CD4-positive, alpha-beta T cell (primary cell): ENCODE data around the gene TLL1. TPM values are rescaled to one million over a fixed set of nuclear protein-coding genes. Genes with fewer than 3 reads are reported as not detected.

Experiments
- ATAC-seq: fragments of 200-7000 bp; cut with Tn5 transposase; one replicate; pipeline ENCODE4 v1.10.0; 2022; ENCODE audit warnings: mild to moderate bottlenecking; ENCODE audit not compliant: poor library complexity
- CTCF ChIA-PET: fragments of 350-600 bp; sonication (Branson Sonifier 250); formaldehyde crosslinking; loops from one replicate; lab custom pipeline; 2021; ENCODE audit warnings: antibody characterized with exemption, inconsistent platforms; lab: Charles Lee
- POLR2A ChIA-PET: fragments of 350-600 bp; sonication (Branson Sonifier 250); formaldehyde crosslinking; loops from one replicate; lab custom pipeline; 2021; ENCODE audit warnings: antibody characterized with exemption, inconsistent platforms; lab: Charles Lee
- DNase-seq, 14 experiments: peaks; one replicate each; pipeline ENCODE4 v3.0.0-alpha.2; 2013 to 2020; ENCODE audit warnings: mixed read lengths in 2 of 14
- H3K27ac ChIP-seq, 2 donors: one replicate each; pipeline versions ENCODE4 v1.5.1 to v1.7.0; 2013; ENCODE audit warnings: low read length in 2 of 2, low read depth in 1 of 2, mild to moderate bottlenecking in 1 of 2
- H3K27me3 ChIP-seq, 2 experiments: 1 replicate in 1 of 2; 2 replicates in 1 of 2; pipeline versions ENCODE4 v1.6.1 to v1.7.0; 2013; ENCODE audit warnings: low read length in 2 of 2, control low read depth in 1 of 2, mild to moderate bottlenecking in 1 of 2, moderate library complexity in 1 of 2; ENCODE audit not compliant: insufficient read depth in 2 of 2, control insufficient read depth in 1 of 2
- H3K36me3 ChIP-seq: one replicate; pipeline ENCODE4 v1.6.1; 2013; ENCODE audit warnings: low read length, control low read depth; ENCODE audit not compliant: insufficient read depth
- H3K4me1 ChIP-seq: one replicate; pipeline ENCODE4 v1.6.1; 2013; ENCODE audit warnings: low read length, control low read depth; ENCODE audit not compliant: insufficient read depth
- H3K4me3 ChIP-seq: one replicate; pipeline ENCODE4 v1.5.1; 2013; ENCODE audit warnings: mild to moderate bottlenecking, low read length, moderate library complexity
- H3K9me3 ChIP-seq, 2 experiments: 1 replicate in 1 of 2; 2 replicates in 1 of 2; pipeline versions ENCODE4 v1.6.1 to v1.7.0; 2013; ENCODE audit warnings: low read length in 2 of 2, mild to moderate bottlenecking in 2 of 2, control low read depth in 1 of 2, moderate library complexity in 1 of 2; ENCODE audit not compliant: control insufficient read depth in 1 of 2, insufficient read depth in 1 of 2
- H3K27ac Mint-ChIP-seq: one replicate; pipeline ENCODE4 v1.8.0; 2020; ENCODE audit warnings: mixed read lengths
- H3K27me3 Mint-ChIP-seq: one replicate; pipeline ENCODE4 v1.8.0; 2021; ENCODE audit warnings: mixed read lengths
- H3K36me3 Mint-ChIP-seq: one replicate; pipeline ENCODE4 v1.8.0; 2021; ENCODE audit warnings: low read depth, mixed read lengths
- H3K4me1 Mint-ChIP-seq: one replicate; pipeline ENCODE4 v1.8.0; 2021; ENCODE audit warnings: low read depth, mixed read lengths
- H3K4me3 Mint-ChIP-seq: one replicate; pipeline ENCODE4 v1.8.0; 2020; ENCODE audit warnings: mild to moderate bottlenecking, mixed read lengths
- H3K9me3 Mint-ChIP-seq: one replicate; pipeline ENCODE4 v1.8.0; 2020; ENCODE audit warnings: mixed read lengths
- intact Hi-C, 2 experiments: fragments of 100-400 bp; cut with DNase I in 1 of 2; cut with micrococcal nuclease in 1 of 2; formaldehyde crosslinking; loops; one replicate each; pipeline versions ENCODE4 v1.15.1 to v1.9.0; 2023 to 2025; cut with DNase I, micrococcal nuclease
- polyA plus RNA-seq, 2 donors: library from polyadenylated mRNA; unstranded; fragments of 120-200 nt; gene quantifications; one replicate each; pipeline ENCODE4 v1.2.1, GENCODE V29; 2013
- total RNA-seq, 174 experiments: library from RNA in 2 of 174; stranded (reverse) in 2 of 174; gene quantifications; one replicate each; pipeline ENCODE4 v1.2.3 and lab custom pipeline; 2021 to 2026
- TF ChIP-seq, protein P1 (sequence below): fragments of 200-600 bp; IDR thresholded peaks from one replicate; pipeline ENCODE4 v1.8.0; 2022; ENCODE audit warnings: antibody characterized with exemption, mild to moderate bottlenecking

Gene TLL1
- not detected for total RNA-seq
- not detected for polyA plus RNA-seq (2013, experiment 1 of 2)
- polyA plus RNA-seq (2013, experiment 2 of 2): 0.07 TPM
- total RNA-seq (lab: John Stamatoyannopoulos, UW): 0 to 0.24 (median 0) reads per million in 172 experiments

- Mint-ChIP-seq H3K4me1 (peaks cover 10% of the 10 kb centered on the region), H3K4me3 (no peak within 1 kb of the TSS), H3K27me3 (peaks cover 68% of the 10 kb centered on the region), H3K9me3 (no peaks in the 10 kb centered on the region), H3K36me3 (no peaks in the 10 kb centered on the region), H3K27ac (no peak within 1 kb of the TSS)
- peaks cover 32 to 50% of the 10 kb centered on the region in 2 experiments for H3K27me3 ChIP-seq
- peaks cover 0 to 15% of the 10 kb centered on the region in 2 experiments for H3K9me3 ChIP-seq
- TF ChIP-seq, protein P1, sequence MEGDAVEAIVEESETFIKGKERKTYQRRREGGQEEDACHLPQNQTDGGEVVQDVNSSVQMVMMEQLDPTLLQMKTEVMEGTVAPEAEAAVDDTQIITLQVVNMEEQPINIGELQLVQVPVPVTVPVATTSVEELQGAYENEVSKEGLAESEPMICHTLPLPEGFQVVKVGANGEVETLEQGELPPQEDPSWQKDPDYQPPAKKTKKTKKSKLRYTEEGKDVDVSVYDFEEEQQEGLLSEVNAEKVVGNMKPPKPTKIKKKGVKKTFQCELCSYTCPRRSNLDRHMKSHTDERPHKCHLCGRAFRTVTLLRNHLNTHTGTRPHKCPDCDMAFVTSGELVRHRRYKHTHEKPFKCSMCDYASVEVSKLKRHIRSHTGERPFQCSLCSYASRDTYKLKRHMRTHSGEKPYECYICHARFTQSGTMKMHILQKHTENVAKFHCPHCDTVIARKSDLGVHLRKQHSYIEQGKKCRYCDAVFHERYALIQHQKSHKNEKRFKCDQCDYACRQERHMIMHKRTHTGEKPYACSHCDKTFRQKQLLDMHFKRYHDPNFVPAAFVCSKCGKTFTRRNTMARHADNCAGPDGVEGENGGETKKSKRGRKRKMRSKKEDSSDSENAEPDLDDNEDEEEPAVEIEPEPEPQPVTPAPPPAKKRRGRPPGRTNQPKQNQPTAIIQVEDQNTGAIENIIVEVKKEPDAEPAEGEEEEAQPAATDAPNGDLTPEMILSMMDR: no peak
- H3K36me3 ChIP-seq: no peaks in the 10 kb centered on the region
- ChIA-PET CTCF (no interaction called here), POLR2A (no interaction called here)
- ATAC-seq: no peak
- H3K27ac ChIP-seq: no peak within 1 kb of the TSS
- H3K4me3 ChIP-seq: no peak within 1 kb of the TSS
- H3K4me1 ChIP-seq: peaks cover 11% of the 10 kb centered on the region
- no peak for DNase-seq
- intact Hi-C loops: no loop called here
These were observed at the start of gene TLL1 for GRCh38 chr4:165872461-165873297. TSS of gene TLL1 (plus strand) at chr4:165873237. CDS start at chr4:165873905, 668 bp downstream.

DNA sequence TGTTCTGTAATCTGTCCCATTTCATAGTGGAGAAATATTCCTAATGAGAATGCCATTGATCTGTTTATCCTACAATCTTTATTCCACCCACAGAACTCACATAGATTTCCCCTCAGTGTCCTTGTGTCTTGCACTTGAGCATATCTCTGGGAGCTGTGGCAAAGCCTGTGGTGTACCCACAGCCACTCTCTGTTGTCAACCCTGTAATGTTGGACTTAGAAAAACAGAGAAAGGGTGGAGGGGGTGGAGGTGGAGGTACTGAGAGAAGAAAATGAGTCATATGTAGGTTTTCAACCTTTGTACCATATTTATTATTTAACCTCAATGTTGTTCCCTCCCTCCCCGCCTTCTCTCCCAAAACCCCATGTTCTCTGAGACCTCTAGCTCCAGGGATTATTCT lies 46.9 kb upstream of the TLL1 start:
- Mint-ChIP-seq H3K27me3 (no peaks in the 10 kb centered on the region), H3K4me1 (no peaks in the 10 kb centered on the region), H3K9me3 (peaks cover 4% of the 10 kb centered on the region), H3K36me3 (no peaks in the 10 kb centered on the region), H3K27ac (no peak overlapping the region), H3K4me3 (no peak overlapping the region)
- Histone ChIP-seq H3K36me3 (no peaks in the 10 kb centered on the region), H3K27me3 (no peaks in the 10 kb centered on the region), H3K27ac (no peak overlapping the region), H3K4me3 (no peak overlapping the region), H3K9me3 (no peaks in the 10 kb centered on the region), H3K4me1 (no peaks in the 10 kb centered on the region)
- no peak for DNase-seq
- TF ChIP-seq, protein P1: no peak
- ChIA-PET POLR2A (no interaction called here), CTCF (no interaction called here)
- intact Hi-C loops: no loop called here
- ATAC-seq: no peak

DNA sequence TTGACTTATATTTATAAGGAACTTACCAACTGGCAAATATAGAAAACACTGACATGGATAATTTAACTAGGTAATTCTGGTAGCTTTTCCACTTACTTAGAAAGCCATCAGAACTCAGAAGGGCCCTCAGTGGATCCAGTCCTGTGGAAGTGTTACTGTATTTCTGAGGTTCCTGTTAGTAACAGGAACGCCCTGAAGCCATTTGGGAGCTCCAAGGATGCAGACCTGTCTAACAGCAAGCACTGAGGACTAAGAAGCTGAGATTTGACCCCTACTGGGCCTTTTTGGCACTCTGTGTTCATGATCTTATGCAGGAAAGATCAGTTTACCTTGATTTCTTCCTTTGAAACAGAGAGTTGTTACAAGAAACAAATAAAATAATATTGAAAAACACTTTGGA lies 46.0 kb upstream of the TLL1 start:
- Histone ChIP-seq H3K4me3 (no peak overlapping the region), H3K4me1 (no peaks in the 10 kb centered on the region), H3K27me3 (no peaks in the 10 kb centered on the region), H3K27ac (no peak overlapping the region), H3K9me3 (no peaks in the 10 kb centered on the region), H3K36me3 (no peaks in the 10 kb centered on the region)
- ChIA-PET POLR2A (no interaction called here), CTCF (no interaction called here)
- no peak for ATAC-seq
- intact Hi-C loops: no loop called here
- H3K27ac Mint-ChIP-seq: no peak overlapping the region
- no peak overlapping the region for H3K4me3 Mint-ChIP-seq
- H3K9me3 Mint-ChIP-seq: peaks cover 4% of the 10 kb centered on the region
- TF ChIP-seq, protein P1: no peak
- H3K4me1 Mint-ChIP-seq: no peaks in the 10 kb centered on the region
- DNase-seq: no peak
- H3K36me3 Mint-ChIP-seq: no peaks in the 10 kb centered on the region
- no peaks in the 10 kb centered on the region for H3K27me3 Mint-ChIP-seq
